WTC11 (cell line): Measurements from ENCODE around the gene PCNX3. TPM values are rescaled to one million over a fixed set of nuclear protein-coding genes. Genes with fewer than 3 reads are reported as not detected.

Experiments used
- ATAC-seq: fragments of 200-7000 bp; cut with Tn5 transposase; 2 replicates; pipeline ENCODE4 v1.10.0; 2021; ENCODE audit warnings: mild to moderate bottlenecking, moderate library complexity
- CTCF ChIA-PET: fragments of 300-600 bp; sonication (Branson Sonifier 250); formaldehyde crosslinking; loops from one replicate; lab custom pipeline; 2021; ENCODE audit warnings: antibody characterized with exemption; lab: Charles Lee
- POLR2A ChIA-PET: fragments of 350-600 bp; sonication (Branson Sonifier 250); formaldehyde crosslinking; loops from one replicate; lab custom pipeline; 2021; ENCODE audit warnings: antibody characterized with exemption; lab: Charles Lee
- DNase-seq: peaks from one replicate; pipeline ENCODE4 v3.0.0; 2021; ENCODE audit warnings: low spot score
- H3K27ac Mint-ChIP-seq: 2 replicates; pipeline ENCODE4 v1.8.0; 2021; ENCODE audit warnings: mixed read lengths
- H3K27me3 Mint-ChIP-seq: 2 replicates; pipeline ENCODE4 v1.8.0; 2021; ENCODE audit warnings: low read depth, mild to moderate bottlenecking, moderate library complexity, mixed read lengths
- H3K36me3 Mint-ChIP-seq: 2 replicates; pipeline ENCODE4 v1.8.0; 2021; ENCODE audit warnings: mixed read lengths
- H3K4me1 Mint-ChIP-seq: 2 replicates; pipeline ENCODE4 v1.8.0; 2022; ENCODE audit warnings: mixed read lengths
- H3K4me3 Mint-ChIP-seq: 2 replicates; pipeline ENCODE4 v1.8.0; 2021; ENCODE audit warnings: mild to moderate bottlenecking, moderate library complexity, mixed read lengths
- H3K9me3 Mint-ChIP-seq: 2 replicates; pipeline ENCODE4 v1.8.0; 2021; ENCODE audit warnings: mixed read lengths
- ATF1 ChIP-seq: sonication (generic); formaldehyde crosslinking; IDR thresholded peaks from 2 replicates; pipeline ENCODE4 v1.8.1; 2023; ENCODE audit warnings: mild to moderate bottlenecking, moderate library complexity, missing genetic modification reagents
- ATF6 ChIP-seq: sonication (generic); formaldehyde crosslinking; IDR thresholded peaks from 2 replicates; pipeline ENCODE4 v1.8.1; 2023; ENCODE audit warnings: mild to moderate bottlenecking, missing genetic modification reagents
- CTCF ChIP-seq: fragments of 200-600 bp; IDR thresholded peaks from 2 replicates; pipeline ENCODE4 v1.8.0; 2022; ENCODE audit warnings: antibody characterized with exemption
- FOXP1 ChIP-seq: sonication (generic); formaldehyde crosslinking; IDR thresholded peaks from 2 replicates; pipeline ENCODE4 v1.8.0; 2022; ENCODE audit warnings: missing genetic modification reagents, mild to moderate bottlenecking, moderate library complexity, borderline replicate concordance
- GABPB1 ChIP-seq: sonication (generic); formaldehyde crosslinking; IDR thresholded peaks from 2 replicates; pipeline ENCODE4 v1.8.1; 2023; ENCODE audit warnings: mild to moderate bottlenecking, missing genetic modification reagents
- HMGXB4 ChIP-seq: sonication (generic); formaldehyde crosslinking; IDR thresholded peaks from 2 replicates; pipeline ENCODE4 v1.8.1; 2023; ENCODE audit warnings: mild to moderate bottlenecking, moderate library complexity, missing genetic modification reagents
- IRF2 ChIP-seq: sonication (generic); formaldehyde crosslinking; IDR thresholded peaks from 2 replicates; pipeline ENCODE4 v1.8.0; 2022; ENCODE audit warnings: low read depth, missing genetic modification reagents, borderline replicate concordance
- MAX ChIP-seq: sonication (generic); formaldehyde crosslinking; IDR thresholded peaks from 2 replicates; pipeline ENCODE4 v1.8.0; 2022; ENCODE audit warnings: mild to moderate bottlenecking, missing genetic modification reagents
- NR1H2 ChIP-seq: sonication (generic); formaldehyde crosslinking; IDR thresholded peaks from 2 replicates; pipeline ENCODE4 v1.9.0; 2021; ENCODE audit warnings: mild to moderate bottlenecking, moderate library complexity, missing genetic modification reagents
- NR3C1 ChIP-seq: sonication (generic); formaldehyde crosslinking; conservative IDR thresholded peaks from 2 replicates; pipeline ENCODE4 v1.8.1; 2023; ENCODE audit warnings: low read depth, mild to moderate bottlenecking, missing genetic modification reagents
- PRRX2 ChIP-seq: fragments of 250-450 bp; sonication (Bioruptor Pico); IDR thresholded peaks from 2 replicates; pipeline ENCODE4 v1.8.0; 2021; ENCODE audit warnings: mild to moderate bottlenecking
- TEAD4 ChIP-seq: sonication (generic); formaldehyde crosslinking; IDR thresholded peaks from 2 replicates; pipeline ENCODE4 v1.8.0; 2022; ENCODE audit warnings: mild to moderate bottlenecking, missing genetic modification reagents
- USF1 ChIP-seq: sonication (generic); formaldehyde crosslinking; IDR thresholded peaks from 2 replicates; pipeline ENCODE4 v1.8.0; 2022; ENCODE audit warnings: mild to moderate bottlenecking, missing genetic modification reagents
- ZNF317 ChIP-seq: sonication (generic); formaldehyde crosslinking; IDR thresholded peaks from 2 replicates; pipeline ENCODE4 v1.8.1; 2023; ENCODE audit warnings: low read depth, mild to moderate bottlenecking, moderate library complexity, missing genetic modification reagents, borderline replicate concordance
- ZNF396 ChIP-seq: fragments of 250-450 bp; sonication (Bioruptor Pico); IDR thresholded peaks from 2 replicates; pipeline ENCODE4 v1.8.0; 2021; ENCODE audit warnings: mild to moderate bottlenecking, moderate library complexity, borderline replicate concordance
- total RNA-seq: library from RNA; stranded (reverse); gene quantifications from 3 replicates; pipeline ENCODE4 v1.2.3, GENCODE V29; 2021
- TF ChIP-seq, protein P1 (sequence below): fragments of 250-450 bp; sonication (Bioruptor Pico); conservative IDR thresholded peaks from 2 replicates; pipeline ENCODE4 v1.9.0; 2021; ENCODE audit warnings: mild to moderate bottlenecking
- TF ChIP-seq, protein P2 (sequence below): fragments of 250-450 bp; sonication (Bioruptor Pico); IDR thresholded peaks from 2 replicates; pipeline ENCODE4 v1.9.0; 2021; ENCODE audit warnings: mild to moderate bottlenecking, borderline replicate concordance
- TF ChIP-seq, protein P3 (sequence below): sonication (generic); formaldehyde crosslinking; conservative IDR thresholded peaks from 2 replicates; pipeline ENCODE4 v1.8.1; 2022; ENCODE audit warnings: mild to moderate bottlenecking, missing genetic modification reagents
- TF ChIP-seq, protein P4 (sequence below): sonication (generic); formaldehyde crosslinking; conservative IDR thresholded peaks from 2 replicates; pipeline ENCODE4 v1.8.1; 2023; ENCODE audit warnings: mild to moderate bottlenecking, low read depth, missing genetic modification reagents, moderate library complexity

The PCNX3 gene
- total RNA-seq, 1 experiment from 2014 or later: 51.6 TPM

DNA sequence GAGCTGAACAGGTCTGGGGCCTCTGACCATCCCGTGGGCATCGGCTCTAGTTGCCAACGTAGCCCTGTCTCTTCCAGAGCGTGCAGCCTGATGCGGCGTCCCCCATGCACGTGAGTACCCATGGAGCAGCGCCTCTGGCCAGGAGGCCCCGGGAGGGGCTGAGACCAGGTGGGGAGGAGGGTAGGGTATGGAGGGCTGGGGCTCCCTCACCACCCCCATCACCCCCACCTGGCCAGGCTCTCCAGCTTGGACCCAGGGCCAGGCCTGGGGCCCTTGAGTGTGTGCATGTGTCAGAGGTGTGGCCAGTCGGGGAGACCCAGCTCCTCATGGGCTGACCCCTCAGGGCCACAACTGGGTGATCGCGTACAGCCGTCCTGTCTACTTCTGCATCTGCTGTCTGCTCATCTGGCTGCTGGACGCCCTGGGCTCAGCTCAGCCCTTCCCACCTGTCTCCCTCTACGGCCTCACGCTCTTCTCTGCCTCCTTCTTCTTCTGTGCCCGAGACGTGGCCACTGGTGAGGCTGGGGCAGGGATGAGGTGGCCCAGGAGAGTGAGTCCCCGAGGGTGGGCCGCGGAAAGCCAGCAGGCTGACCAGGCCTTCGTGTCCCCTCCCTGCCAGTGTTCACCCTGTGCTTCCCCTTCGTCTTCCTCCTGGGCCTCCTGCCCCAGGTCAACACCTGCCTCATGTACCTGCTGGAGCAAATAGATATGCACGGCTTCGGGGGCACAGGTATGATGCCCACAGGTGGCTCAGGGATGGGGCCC, 8.5 kb downstream of the PCNX3 start:
- Mint-ChIP-seq H3K4me1 (no peaks in the 10 kb centered on the region), H3K9me3 (no peaks in the 10 kb centered on the region), H3K27me3 (no peaks in the 10 kb centered on the region), H3K4me3 (no peak overlapping the region), H3K27ac (no peak overlapping the region), H3K36me3 (peaks cover 25% of the 10 kb centered on the region)
- TF ChIP-seq ZNF317 (CRISPR knock-in tag): no peak
- TF ChIP-seq, protein P1, sequence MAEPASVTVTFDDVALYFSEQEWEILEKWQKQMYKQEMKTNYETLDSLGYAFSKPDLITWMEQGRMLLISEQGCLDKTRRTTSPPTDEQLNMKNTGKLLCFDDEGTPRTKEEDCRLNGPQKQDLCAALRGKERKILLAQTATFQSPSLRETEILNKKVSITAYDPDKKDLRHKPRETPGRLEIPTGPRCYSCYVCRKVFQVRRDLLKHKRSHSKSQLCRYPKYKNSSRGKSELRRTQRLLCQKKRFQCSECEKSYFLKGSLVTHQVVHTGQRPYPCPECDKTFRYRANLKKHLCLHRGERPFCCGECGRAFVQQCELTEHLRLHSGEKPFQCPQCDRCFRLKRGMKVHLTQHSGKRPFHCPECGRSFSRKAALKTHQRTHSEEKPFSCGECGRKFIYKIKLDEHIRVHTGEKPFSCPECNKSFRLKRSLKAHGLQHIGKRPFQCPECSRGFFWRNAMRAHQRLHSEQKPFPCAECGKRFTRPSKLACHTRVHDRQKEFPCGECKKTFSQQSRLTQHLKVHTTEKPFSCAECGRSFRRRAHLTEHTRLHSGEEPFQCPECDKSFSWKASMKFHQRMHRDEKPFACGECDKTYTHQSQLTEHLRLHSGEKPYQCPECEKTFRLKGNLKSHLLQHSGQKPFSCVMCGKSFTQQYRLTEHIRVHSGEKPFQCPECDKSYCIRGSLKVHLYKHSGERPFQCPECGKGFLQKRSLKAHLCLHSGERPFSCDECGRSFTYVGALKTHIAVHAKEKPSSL: no peak
- TF ChIP-seq PRRX2 (CRISPR knock-in tag): no peak
- TF ChIP-seq ZNF396 (CRISPR knock-in tag): no peak
- no peak for TF ChIP-seq MAX (CRISPR knock-in tag)
- TF ChIP-seq NR3C1 (CRISPR knock-in tag): no peak
- TF ChIP-seq IRF2 (CRISPR knock-in tag): no peak
- TF ChIP-seq FOXP1 (CRISPR knock-in tag): no peak
- TF ChIP-seq, protein P2, sequence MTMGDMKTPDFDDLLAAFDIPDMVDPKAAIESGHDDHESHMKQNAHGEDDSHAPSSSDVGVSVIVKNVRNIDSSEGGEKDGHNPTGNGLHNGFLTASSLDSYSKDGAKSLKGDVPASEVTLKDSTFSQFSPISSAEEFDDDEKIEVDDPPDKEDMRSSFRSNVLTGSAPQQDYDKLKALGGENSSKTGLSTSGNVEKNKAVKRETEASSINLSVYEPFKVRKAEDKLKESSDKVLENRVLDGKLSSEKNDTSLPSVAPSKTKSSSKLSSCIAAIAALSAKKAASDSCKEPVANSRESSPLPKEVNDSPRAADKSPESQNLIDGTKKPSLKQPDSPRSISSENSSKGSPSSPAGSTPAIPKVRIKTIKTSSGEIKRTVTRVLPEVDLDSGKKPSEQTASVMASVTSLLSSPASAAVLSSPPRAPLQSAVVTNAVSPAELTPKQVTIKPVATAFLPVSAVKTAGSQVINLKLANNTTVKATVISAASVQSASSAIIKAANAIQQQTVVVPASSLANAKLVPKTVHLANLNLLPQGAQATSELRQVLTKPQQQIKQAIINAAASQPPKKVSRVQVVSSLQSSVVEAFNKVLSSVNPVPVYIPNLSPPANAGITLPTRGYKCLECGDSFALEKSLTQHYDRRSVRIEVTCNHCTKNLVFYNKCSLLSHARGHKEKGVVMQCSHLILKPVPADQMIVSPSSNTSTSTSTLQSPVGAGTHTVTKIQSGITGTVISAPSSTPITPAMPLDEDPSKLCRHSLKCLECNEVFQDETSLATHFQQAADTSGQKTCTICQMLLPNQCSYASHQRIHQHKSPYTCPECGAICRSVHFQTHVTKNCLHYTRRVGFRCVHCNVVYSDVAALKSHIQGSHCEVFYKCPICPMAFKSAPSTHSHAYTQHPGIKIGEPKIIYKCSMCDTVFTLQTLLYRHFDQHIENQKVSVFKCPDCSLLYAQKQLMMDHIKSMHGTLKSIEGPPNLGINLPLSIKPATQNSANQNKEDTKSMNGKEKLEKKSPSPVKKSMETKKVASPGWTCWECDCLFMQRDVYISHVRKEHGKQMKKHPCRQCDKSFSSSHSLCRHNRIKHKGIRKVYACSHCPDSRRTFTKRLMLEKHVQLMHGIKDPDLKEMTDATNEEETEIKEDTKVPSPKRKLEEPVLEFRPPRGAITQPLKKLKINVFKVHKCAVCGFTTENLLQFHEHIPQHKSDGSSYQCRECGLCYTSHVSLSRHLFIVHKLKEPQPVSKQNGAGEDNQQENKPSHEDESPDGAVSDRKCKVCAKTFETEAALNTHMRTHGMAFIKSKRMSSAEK (CRISPR knock-in tag): no peak
- TF ChIP-seq, protein P3, sequence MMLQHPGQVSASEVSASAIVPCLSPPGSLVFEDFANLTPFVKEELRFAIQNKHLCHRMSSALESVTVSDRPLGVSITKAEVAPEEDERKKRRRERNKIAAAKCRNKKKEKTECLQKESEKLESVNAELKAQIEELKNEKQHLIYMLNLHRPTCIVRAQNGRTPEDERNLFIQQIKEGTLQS (CRISPR knock-in tag): no peak
- TF ChIP-seq NR1H2: no peak
- no peak for TF ChIP-seq USF1 (CRISPR knock-in tag)
- TF ChIP-seq, protein P4, sequence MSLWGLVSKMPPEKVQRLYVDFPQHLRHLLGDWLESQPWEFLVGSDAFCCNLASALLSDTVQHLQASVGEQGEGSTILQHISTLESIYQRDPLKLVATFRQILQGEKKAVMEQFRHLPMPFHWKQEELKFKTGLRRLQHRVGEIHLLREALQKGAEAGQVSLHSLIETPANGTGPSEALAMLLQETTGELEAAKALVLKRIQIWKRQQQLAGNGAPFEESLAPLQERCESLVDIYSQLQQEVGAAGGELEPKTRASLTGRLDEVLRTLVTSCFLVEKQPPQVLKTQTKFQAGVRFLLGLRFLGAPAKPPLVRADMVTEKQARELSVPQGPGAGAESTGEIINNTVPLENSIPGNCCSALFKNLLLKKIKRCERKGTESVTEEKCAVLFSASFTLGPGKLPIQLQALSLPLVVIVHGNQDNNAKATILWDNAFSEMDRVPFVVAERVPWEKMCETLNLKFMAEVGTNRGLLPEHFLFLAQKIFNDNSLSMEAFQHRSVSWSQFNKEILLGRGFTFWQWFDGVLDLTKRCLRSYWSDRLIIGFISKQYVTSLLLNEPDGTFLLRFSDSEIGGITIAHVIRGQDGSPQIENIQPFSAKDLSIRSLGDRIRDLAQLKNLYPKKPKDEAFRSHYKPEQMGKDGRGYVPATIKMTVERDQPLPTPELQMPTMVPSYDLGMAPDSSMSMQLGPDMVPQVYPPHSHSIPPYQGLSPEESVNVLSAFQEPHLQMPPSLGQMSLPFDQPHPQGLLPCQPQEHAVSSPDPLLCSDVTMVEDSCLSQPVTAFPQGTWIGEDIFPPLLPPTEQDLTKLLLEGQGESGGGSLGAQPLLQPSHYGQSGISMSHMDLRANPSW: no peak
- no peak for TF ChIP-seq HMGXB4 (CRISPR knock-in tag)
- TF ChIP-seq ATF1 (CRISPR knock-in tag): no peak
- TF ChIP-seq ATF6 (CRISPR knock-in tag): no peak
- no peak for TF ChIP-seq TEAD4 (CRISPR knock-in tag)
- no peak for TF ChIP-seq CTCF
- no peak for TF ChIP-seq GABPB1 (CRISPR knock-in tag)
- ATAC-seq (no peak), DNase-seq (no peak)
- ChIA-PET POLR2A (interaction anchor here (0.6 kb wide), 1 partner anchor 23 kb away, joined by 3 read pairs; no protein-coding TSS in a partner anchor), CTCF (interaction anchor here (1.7 kb wide), 1 partner anchor 14 kb away, joined by 5 read pairs; the partner anchor contains the start of gene SIPA1)
